ENCODE measurements around the gene PPP1R13L.

DNA sequence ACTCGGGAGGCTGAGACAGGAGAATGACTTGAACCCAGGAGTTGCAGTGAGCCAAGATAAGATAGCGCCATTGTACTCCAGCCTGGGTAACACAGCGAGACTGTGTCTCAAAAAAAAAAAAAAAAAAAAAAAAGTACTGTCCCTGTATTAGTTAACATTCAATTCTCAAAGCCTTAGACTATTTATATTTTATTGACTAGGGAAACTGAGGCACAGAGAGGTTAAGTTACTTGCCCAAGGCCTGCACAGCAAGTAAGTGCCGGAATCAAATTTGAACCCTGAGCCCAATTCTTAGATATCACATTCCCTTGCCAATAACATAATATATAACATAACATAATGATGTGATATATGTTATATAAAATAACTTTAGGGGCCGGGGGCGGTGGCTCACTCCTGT lies 65.2 kb downstream of the PPP1R13L start:
- no peak for TF ChIP-seq POLR2A (IDR thresholded peaks at IDR 0.05)
- no peak for TF ChIP-seq CTCF (IDR thresholded peaks at IDR 0.05)
